ENCODE results near the gene PRDX5.

DNA sequence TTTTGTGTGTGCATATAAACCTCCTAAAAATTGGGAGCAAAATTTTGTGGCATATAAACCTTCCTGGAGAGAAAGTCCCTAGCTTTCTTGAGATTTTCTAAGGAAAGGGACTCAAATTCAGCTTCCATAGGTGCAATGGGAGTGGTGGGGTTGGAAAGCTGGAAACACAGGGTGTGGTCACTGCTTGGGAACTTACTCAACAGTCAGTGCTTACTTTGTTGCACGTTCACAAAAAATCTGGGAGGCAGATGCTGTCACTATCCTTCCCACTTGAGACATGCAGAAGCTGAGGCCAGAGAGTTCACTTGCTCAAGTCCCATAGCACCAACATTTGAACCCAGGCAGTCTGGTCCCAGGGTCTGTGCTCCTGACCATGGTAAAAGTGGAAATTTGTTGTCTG is 21.7 kb upstream of the PRDX5 start:
- no peak for TF ChIP-seq POLR2A (IDR thresholded peaks at IDR 0.05)
- TF ChIP-seq, protein P1, sequence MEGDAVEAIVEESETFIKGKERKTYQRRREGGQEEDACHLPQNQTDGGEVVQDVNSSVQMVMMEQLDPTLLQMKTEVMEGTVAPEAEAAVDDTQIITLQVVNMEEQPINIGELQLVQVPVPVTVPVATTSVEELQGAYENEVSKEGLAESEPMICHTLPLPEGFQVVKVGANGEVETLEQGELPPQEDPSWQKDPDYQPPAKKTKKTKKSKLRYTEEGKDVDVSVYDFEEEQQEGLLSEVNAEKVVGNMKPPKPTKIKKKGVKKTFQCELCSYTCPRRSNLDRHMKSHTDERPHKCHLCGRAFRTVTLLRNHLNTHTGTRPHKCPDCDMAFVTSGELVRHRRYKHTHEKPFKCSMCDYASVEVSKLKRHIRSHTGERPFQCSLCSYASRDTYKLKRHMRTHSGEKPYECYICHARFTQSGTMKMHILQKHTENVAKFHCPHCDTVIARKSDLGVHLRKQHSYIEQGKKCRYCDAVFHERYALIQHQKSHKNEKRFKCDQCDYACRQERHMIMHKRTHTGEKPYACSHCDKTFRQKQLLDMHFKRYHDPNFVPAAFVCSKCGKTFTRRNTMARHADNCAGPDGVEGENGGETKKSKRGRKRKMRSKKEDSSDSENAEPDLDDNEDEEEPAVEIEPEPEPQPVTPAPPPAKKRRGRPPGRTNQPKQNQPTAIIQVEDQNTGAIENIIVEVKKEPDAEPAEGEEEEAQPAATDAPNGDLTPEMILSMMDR (IDR thresholded peaks at IDR 0.05), result no peak
- no peak for TF ChIP-seq POLR2AphosphoS5 (IDR thresholded peaks at IDR 0.05)
- no peak for TF ChIP-seq EP300 (IDR thresholded peaks at IDR 0.05)

Data from upper lobe of left lung (tissue), 4 donors.